ENCODE data around the gene MAFG.

GRCh38 chr17:81934098-81934757 is 6.7 kb upstream of the MAFG start:
- TF ChIP-seq CTCF (conservative IDR thresholded peaks at IDR 0.05; ENCODE audit: low read length), result no peak
- TF ChIP-seq EZH2phosphoT487 (IDR thresholded peaks at IDR 0.05; ENCODE audit: borderline replicate concordance, low read depth, low read length), result no peak

All from OCI-LY7 (cell line).